ENCODE results near the gene CCDC102A.

- no peak for TF ChIP-seq CTCF (conservative IDR thresholded peaks at IDR 0.05)
- no peak for TF ChIP-seq ZFX (IDR thresholded peaks at IDR 0.05)
Observed at GRCh38 chr16:57533431-57534336, 2.7 kb downstream of the CCDC102A start.

Measured in C4-2B (cell line).